Measurements from ENCODE around the gene KCTD19. TPM values are rescaled to one million over a fixed set of nuclear protein-coding genes. Genes with fewer than 3 reads are reported as not detected.

The KCTD19 gene
- total RNA-seq, 1 donor from 2014 or later, result not detected

DNA sequence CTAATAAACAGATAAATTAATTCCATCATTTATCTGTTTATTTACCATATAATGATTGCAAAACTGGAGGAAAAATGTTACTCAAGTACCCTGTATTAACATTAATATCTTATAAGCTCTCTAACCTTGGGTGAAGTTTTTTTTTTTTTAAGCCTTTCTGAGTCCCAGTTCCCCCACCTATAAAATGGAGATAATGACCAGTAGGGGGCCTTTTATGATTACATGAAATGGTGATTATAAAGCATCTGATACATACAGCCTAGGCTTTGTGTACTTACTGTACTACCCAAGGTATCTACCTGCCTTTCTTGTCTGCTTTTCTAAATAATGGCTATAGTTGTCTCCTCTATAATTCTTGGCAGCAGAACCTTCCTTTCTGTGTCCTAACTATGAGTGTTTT lies 22.6 kb upstream of the KCTD19 start:
- intact Hi-C loops (cut with DNase I), result no loop called here
- DNase-seq (ENCODE audit: extremely low spot score in 2 of 2), result no peak
- Histone ChIP-seq H3K27me3 (no peaks in the 10 kb centered on the region), H3K9me3 (no peaks in the 10 kb centered on the region), H3K36me3 (no peaks in the 10 kb centered on the region), H3K4me1 (no peaks in the 10 kb centered on the region), H3K27ac (no peak overlapping the region), H3K4me3 (no peak overlapping the region)
- TF ChIP-seq POLR2AphosphoS5 (IDR thresholded peaks at IDR 0.05; ENCODE audit: insufficient read depth in 1 of 2, low read depth in 1 of 2) (no peak), POLR2A (IDR thresholded peaks at IDR 0.05) (no peak)
- TF ChIP-seq, protein P1, sequence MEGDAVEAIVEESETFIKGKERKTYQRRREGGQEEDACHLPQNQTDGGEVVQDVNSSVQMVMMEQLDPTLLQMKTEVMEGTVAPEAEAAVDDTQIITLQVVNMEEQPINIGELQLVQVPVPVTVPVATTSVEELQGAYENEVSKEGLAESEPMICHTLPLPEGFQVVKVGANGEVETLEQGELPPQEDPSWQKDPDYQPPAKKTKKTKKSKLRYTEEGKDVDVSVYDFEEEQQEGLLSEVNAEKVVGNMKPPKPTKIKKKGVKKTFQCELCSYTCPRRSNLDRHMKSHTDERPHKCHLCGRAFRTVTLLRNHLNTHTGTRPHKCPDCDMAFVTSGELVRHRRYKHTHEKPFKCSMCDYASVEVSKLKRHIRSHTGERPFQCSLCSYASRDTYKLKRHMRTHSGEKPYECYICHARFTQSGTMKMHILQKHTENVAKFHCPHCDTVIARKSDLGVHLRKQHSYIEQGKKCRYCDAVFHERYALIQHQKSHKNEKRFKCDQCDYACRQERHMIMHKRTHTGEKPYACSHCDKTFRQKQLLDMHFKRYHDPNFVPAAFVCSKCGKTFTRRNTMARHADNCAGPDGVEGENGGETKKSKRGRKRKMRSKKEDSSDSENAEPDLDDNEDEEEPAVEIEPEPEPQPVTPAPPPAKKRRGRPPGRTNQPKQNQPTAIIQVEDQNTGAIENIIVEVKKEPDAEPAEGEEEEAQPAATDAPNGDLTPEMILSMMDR (IDR thresholded peaks at IDR 0.05), result no peak

GRCh38 chr16:67346341-67346740 lies 19.8 kb upstream of the KCTD19 start:
- intact Hi-C loops (cut with DNase I), result no loop called here
- H3K27ac ChIP-seq, result no peak overlapping the region
- H3K4me1 ChIP-seq, result no peaks in the 10 kb centered on the region

GRCh38 chr16:67345401-67345800 lies 18.9 kb upstream of the KCTD19 start:
- TF ChIP-seq POLR2AphosphoS5 (IDR thresholded peaks at IDR 0.05; ENCODE audit: insufficient read depth in 1 of 2, low read depth in 1 of 2) (no peak), POLR2A (IDR thresholded peaks at IDR 0.05) (no peak)
- TF ChIP-seq, protein P1 (IDR thresholded peaks at IDR 0.05), result no peak
- H3K9me3 ChIP-seq, result no peaks in the 10 kb centered on the region
- H3K27ac ChIP-seq, result no peak overlapping the region

More at GRCh38 chr16:67346341-67346740, 19.8 kb upstream of the KCTD19 start:
- TF ChIP-seq, protein P1 (IDR thresholded peaks at IDR 0.05), result no peak
- TF ChIP-seq POLR2AphosphoS5 (IDR thresholded peaks at IDR 0.05; ENCODE audit: insufficient read depth in 1 of 2, low read depth in 1 of 2) (no peak), POLR2A (IDR thresholded peaks at IDR 0.05) (no peak)
- Histone ChIP-seq H3K27me3 (no peaks in the 10 kb centered on the region), H3K4me3 (no peak overlapping the region), H3K9me3 (no peaks in the 10 kb centered on the region), H3K36me3 (no peaks in the 10 kb centered on the region)
- no peak for DNase-seq (ENCODE audit: extremely low spot score in 2 of 2)

GRCh38 chr16:67342616-67343015 lies 16.1 kb upstream of the KCTD19 start:
- Histone ChIP-seq H3K27ac (no peak overlapping the region), H3K4me3 (no peak overlapping the region), H3K9me3 (no peaks in the 10 kb centered on the region), H3K27me3 (no peaks in the 10 kb centered on the region), H3K4me1 (no peaks in the 10 kb centered on the region), H3K36me3 (no peaks in the 10 kb centered on the region)
- DNase-seq (ENCODE audit: extremely low spot score in 2 of 2), result no peak
- intact Hi-C loops (cut with DNase I), result no loop called here
- TF ChIP-seq POLR2A (IDR thresholded peaks at IDR 0.05) (no peak), POLR2AphosphoS5 (IDR thresholded peaks at IDR 0.05; ENCODE audit: insufficient read depth in 1 of 2, low read depth in 1 of 2) (no peak)
- TF ChIP-seq, protein P1 (IDR thresholded peaks at IDR 0.05), result no peak

More at GRCh38 chr16:67345401-67345800, 18.9 kb upstream of the KCTD19 start:
- intact Hi-C loops (cut with DNase I), result no loop called here
- Histone ChIP-seq H3K4me3 (no peak overlapping the region), H3K36me3 (no peaks in the 10 kb centered on the region), H3K27me3 (no peaks in the 10 kb centered on the region), H3K4me1 (no peaks in the 10 kb centered on the region)
- no peak for DNase-seq (ENCODE audit: extremely low spot score in 2 of 2)

- Histone ChIP-seq H3K27ac (no peak overlapping the region), H3K27me3 (no peaks in the 10 kb centered on the region), H3K9me3 (no peaks in the 10 kb centered on the region), H3K4me3 (no peak overlapping the region), H3K4me1 (no peaks in the 10 kb centered on the region), H3K36me3 (no peaks in the 10 kb centered on the region)
- intact Hi-C loops (cut with DNase I), result no loop called here
- TF ChIP-seq POLR2AphosphoS5 (IDR thresholded peaks at IDR 0.05; ENCODE audit: insufficient read depth in 1 of 2, low read depth in 1 of 2) (no peak), POLR2A (IDR thresholded peaks at IDR 0.05) (no peak)
- TF ChIP-seq, protein P1 (IDR thresholded peaks at IDR 0.05), result no peak
- DNase-seq (ENCODE audit: extremely low spot score in 2 of 2), result no peak
Measured at GRCh38 chr16:67341250-67341649, 14.7 kb upstream of the KCTD19 start.

All from vagina (tissue), 2 donors.